ENCODE results near the gene LRP1-AS.

GRCh38 chr12:57126561-57126960 is 20.9 kb downstream of the LRP1-AS start:
- TF ChIP-seq CTCF (IDR thresholded peaks at IDR 0.05) (no peak), POLR2A (IDR thresholded peaks at IDR 0.05) (no peak), POLR2AphosphoS5 (IDR thresholded peaks at IDR 0.05) (no peak)

All from prostate gland (tissue), 2 donors.